ENCODE results near the gene INPP4B. TPM values are rescaled to one million over a fixed set of nuclear protein-coding genes. Genes with fewer than 3 reads are reported as not detected.

Gene INPP4B
- total and polyA plus RNA-seq, 2 donors from 2014 or later, result 2.6 to 18.9 TPM

DNA sequence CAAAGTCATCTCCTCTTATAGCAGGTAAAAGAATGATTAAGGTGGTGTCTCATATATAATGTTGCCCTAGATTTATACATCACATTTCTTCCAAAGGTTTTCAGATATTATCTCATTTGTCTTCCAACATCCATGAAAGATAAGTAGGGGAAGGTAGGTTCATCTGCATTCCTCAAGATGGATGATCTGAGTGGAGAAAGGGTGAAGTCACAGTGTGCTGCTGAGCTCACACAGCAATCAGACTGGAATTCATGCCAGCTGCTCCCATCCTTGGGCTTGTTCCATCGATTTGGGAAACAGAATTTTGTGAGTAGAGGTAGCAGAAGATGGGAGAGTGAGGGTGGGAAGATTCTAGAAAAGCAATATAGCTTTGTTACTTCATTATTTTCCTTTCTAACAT is 482.4 kb downstream of the INPP4B start:
- Histone ChIP-seq H3K27me3 (ENCODE audit: control insufficient read depth, insufficient read depth, low read length) (no peaks in the 10 kb centered on the region), H3K9ac (ENCODE audit: low read length in 3 of 3) (no peak overlapping the region), H3K9me3 (ENCODE audit: control insufficient read depth in 2 of 3, insufficient read depth in 1 of 3, low read length in 3 of 3) (no peaks in the 10 kb centered on the region), H3K36me3 (ENCODE audit: control insufficient read depth in 2 of 3, insufficient read depth in 3 of 3, low read length in 3 of 3) (no peaks in the 10 kb centered on the region), H3K27ac (ENCODE audit: low read depth in 2 of 2, low read length in 2 of 2) (no peak overlapping the region), H3K4me3 (ENCODE audit: low read length in 3 of 3) (no peak overlapping the region), H3K4me1 (ENCODE audit: control insufficient read depth in 2 of 3, insufficient read depth in 2 of 3, low read depth in 1 of 3, low read length in 3 of 3) (peaks cover 0 to 7% (median 4%) of the 10 kb centered on the region in 3 donors)
- DNase-seq (no peak), FAIRE-seq (no peak)
- intact Hi-C loops (cut with DNase I), result no loop called here
- TF ChIP-seq, protein P1, sequence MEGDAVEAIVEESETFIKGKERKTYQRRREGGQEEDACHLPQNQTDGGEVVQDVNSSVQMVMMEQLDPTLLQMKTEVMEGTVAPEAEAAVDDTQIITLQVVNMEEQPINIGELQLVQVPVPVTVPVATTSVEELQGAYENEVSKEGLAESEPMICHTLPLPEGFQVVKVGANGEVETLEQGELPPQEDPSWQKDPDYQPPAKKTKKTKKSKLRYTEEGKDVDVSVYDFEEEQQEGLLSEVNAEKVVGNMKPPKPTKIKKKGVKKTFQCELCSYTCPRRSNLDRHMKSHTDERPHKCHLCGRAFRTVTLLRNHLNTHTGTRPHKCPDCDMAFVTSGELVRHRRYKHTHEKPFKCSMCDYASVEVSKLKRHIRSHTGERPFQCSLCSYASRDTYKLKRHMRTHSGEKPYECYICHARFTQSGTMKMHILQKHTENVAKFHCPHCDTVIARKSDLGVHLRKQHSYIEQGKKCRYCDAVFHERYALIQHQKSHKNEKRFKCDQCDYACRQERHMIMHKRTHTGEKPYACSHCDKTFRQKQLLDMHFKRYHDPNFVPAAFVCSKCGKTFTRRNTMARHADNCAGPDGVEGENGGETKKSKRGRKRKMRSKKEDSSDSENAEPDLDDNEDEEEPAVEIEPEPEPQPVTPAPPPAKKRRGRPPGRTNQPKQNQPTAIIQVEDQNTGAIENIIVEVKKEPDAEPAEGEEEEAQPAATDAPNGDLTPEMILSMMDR (IDR thresholded peaks at IDR 0.05; ENCODE audit: borderline replicate concordance, extremely low read depth, insufficient read depth), result no peak

GRCh38 chr4:142361981-142362380 is 484.1 kb downstream of the INPP4B start:
- DNase-seq, result no peak
- Histone ChIP-seq H3K27me3 (ENCODE audit: control insufficient read depth, insufficient read depth, low read length) (no peaks in the 10 kb centered on the region), H3K4me1 (ENCODE audit: control insufficient read depth in 2 of 3, insufficient read depth in 2 of 3, low read depth in 1 of 3, low read length in 3 of 3) (peaks cover 0 to 4% (median 0%) of the 10 kb centered on the region in 3 donors), H3K36me3 (ENCODE audit: control insufficient read depth in 2 of 3, insufficient read depth in 3 of 3, low read length in 3 of 3) (no peaks in the 10 kb centered on the region), H3K9me3 (ENCODE audit: control insufficient read depth in 2 of 3, insufficient read depth in 1 of 3, low read length in 3 of 3) (no peaks in the 10 kb centered on the region), H3K9ac (ENCODE audit: low read length in 3 of 3) (no peak overlapping the region), H3K27ac (ENCODE audit: low read depth in 2 of 2, low read length in 2 of 2) (no peak overlapping the region), H3K4me3 (ENCODE audit: low read length in 3 of 3) (no peak overlapping the region)
- intact Hi-C loops (cut with DNase I), result no loop called here
- no peak for FAIRE-seq
- TF ChIP-seq, protein P1 (IDR thresholded peaks at IDR 0.05; ENCODE audit: borderline replicate concordance, extremely low read depth, insufficient read depth), result no peak

DNA sequence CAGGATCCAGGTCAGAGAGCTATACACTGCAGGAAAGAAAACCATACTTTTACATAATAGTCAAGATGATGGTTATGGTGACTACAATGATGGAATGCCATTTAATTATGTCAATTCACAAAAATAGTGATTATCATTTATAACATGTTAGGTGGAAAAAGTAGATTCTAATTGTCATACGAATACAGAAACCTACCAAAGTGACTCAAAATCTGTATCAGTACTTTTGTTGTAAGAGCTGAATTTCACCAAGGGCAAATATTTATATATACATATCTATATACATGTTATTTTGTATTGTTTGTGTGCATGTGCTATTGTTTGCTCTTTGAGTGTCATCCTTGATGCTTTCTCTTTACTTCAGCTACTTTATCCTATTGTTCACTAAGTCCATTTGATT is 485.4 kb downstream of the INPP4B start:
- Histone ChIP-seq H3K4me1 (ENCODE audit: control insufficient read depth in 2 of 3, insufficient read depth in 2 of 3, low read depth in 1 of 3, low read length in 3 of 3) (peaks cover 0 to 2% (median 0%) of the 10 kb centered on the region in 3 donors), H3K9ac (ENCODE audit: low read length in 3 of 3) (no peak overlapping the region), H3K4me3 (ENCODE audit: low read length in 3 of 3) (no peak overlapping the region), H3K36me3 (ENCODE audit: control insufficient read depth in 2 of 3, insufficient read depth in 3 of 3, low read length in 3 of 3) (no peaks in the 10 kb centered on the region), H3K9me3 (ENCODE audit: control insufficient read depth in 2 of 3, insufficient read depth in 1 of 3, low read length in 3 of 3) (no peaks in the 10 kb centered on the region), H3K27me3 (ENCODE audit: control insufficient read depth, insufficient read depth, low read length) (no peaks in the 10 kb centered on the region), H3K27ac (ENCODE audit: low read depth in 2 of 2, low read length in 2 of 2) (no peak overlapping the region)
- FAIRE-seq (no peak), DNase-seq (no peak)
- TF ChIP-seq, protein P1 (IDR thresholded peaks at IDR 0.05; ENCODE audit: borderline replicate concordance, extremely low read depth, insufficient read depth), result no peak
- intact Hi-C loops (cut with DNase I), result no loop called here

GRCh38 chr4:142358656-142359055 is 487.4 kb downstream of the INPP4B start:
- FAIRE-seq (no peak), DNase-seq (no peak)
- Histone ChIP-seq H3K9me3 (ENCODE audit: control insufficient read depth in 2 of 3, insufficient read depth in 1 of 3, low read length in 3 of 3) (no peaks in the 10 kb centered on the region), H3K36me3 (ENCODE audit: control insufficient read depth in 2 of 3, insufficient read depth in 3 of 3, low read length in 3 of 3) (no peaks in the 10 kb centered on the region), H3K27ac (ENCODE audit: low read depth in 2 of 2, low read length in 2 of 2) (no peak overlapping the region), H3K4me1 (ENCODE audit: control insufficient read depth in 2 of 3, insufficient read depth in 2 of 3, low read depth in 1 of 3, low read length in 3 of 3) (peaks cover 0 to 7% (median 3%) of the 10 kb centered on the region in 3 donors), H3K27me3 (ENCODE audit: control insufficient read depth, insufficient read depth, low read length) (no peaks in the 10 kb centered on the region), H3K9ac (ENCODE audit: low read length in 3 of 3) (no peak overlapping the region), H3K4me3 (ENCODE audit: low read length in 3 of 3) (no peak overlapping the region)
- TF ChIP-seq, protein P1 (IDR thresholded peaks at IDR 0.05; ENCODE audit: borderline replicate concordance, extremely low read depth, insufficient read depth), result no peak
- intact Hi-C loops (cut with DNase I), result loop anchor here (10.0 kb wide), 2 partner anchors 366 to 476 kb away; no protein-coding TSS in a partner anchor
